Measurements from ENCODE around the gene DAW1.

Gene DAW1

DNA sequence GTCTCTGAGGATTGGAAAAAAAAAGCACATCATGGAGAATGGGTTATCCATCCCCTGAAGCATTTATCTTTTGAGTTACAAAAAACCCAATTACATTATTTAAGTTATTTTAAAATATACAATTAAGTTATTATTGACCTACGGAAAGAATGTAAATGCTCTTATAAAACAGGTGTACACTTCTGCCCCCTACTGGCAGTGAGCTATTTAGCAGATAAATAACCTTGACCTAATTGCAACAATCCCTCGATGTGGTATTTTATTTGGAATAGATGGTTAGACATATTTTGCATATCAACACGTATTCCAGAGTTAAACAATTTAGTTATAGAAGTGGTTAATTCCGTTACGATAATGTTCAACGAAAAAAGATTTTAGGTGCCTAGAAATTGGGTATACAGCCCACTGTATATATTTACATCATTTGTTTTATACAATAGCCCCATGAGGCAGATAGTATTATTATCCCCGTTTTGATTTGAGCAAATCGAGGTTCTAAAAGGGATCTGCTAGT is 9.1 kb upstream of the DAW1 start:
- no peak for DNase-seq (ENCODE audit: low read depth)

DNA sequence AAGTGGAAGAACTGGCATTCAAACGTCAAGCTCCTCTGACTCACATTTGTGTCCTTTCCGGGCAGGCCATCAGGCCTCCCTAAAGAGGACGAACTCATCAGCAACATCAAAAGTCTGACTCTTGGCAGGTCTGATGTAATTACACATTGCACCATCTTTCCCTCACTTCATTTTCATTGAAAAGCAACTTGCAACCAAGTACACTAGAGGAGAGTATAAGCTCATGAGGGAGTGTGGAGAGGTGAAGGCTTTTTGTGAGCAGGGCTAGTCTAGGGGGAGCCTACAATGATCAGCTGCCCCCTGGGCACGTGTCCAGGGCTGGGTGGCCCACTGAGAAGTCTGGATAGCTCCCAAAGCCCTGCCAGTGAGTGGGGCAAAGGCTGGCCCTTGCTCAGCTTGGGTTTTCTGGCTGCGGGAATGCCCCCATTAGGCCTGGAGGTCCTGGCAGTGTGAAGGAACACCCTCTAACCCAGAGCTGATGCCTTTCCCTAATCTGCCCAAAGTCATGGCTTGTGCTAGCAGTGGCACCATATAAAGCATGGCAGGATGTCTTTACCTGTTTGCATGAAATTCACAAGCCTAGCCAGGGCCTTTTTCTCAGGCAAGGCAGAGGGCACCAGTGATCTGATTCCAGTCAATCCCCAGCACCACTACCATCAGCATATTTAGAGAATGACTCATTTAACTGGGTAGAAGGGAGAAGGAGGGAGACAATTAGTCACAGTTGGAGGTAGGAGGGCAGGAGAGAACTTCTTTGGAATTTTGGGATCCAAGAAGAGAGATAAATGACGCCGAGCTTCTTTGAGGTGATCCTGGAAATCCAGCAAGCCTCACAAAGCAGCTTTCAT is 8.5 kb upstream of the DAW1 start:
- no peak for DNase-seq (ENCODE audit: low read depth)

DNA sequence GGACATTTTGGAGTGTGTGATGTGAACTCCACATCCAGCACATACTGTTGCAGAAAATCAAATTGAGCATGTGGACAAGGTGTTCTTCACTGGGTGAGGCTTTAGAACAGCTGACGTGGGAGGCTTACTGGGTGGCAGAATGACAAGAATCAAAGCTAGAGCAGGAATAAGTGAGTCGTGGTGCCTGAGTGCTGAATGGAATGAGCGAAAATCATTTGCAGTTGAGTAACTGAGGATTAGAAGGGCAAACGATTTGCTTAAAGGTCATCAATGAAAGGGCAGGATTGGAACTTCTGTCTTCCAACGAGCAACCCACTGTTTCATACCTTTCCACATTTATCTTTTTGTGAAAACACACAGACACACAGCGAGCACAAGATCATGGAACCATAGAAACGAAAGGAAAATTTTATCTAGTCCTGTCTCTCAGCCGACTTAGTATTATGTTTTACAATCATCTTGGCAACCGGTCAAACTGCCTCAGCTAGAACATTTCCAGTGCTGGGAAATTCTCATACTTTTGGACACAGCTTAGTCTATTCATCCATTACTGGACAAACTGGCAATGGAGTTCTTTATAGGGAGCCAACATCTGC is 7.2 kb upstream of the DAW1 start:
- DNase-seq (ENCODE audit: low read depth): no peak

DNA sequence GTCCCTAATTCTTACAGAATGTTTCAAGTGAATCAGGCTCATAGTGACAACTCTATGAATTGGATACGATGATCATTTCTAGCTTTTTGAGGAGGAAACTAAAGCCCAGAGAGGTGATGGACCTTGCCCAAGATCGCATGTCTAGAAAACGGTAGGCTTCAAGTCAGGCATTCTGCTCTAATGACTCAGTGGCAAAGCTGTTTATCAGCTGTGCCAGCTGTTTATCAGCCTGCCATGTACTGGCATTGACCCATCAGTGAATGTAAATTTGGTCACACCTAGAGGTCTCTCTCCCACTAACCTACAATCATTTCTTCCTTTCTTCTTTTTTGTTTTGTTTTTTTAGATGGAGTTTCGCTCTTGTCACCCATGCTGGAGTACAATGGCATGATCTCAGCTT is 6.1 kb upstream of the DAW1 start:
- no peak for DNase-seq (ENCODE audit: low read depth)

DNA sequence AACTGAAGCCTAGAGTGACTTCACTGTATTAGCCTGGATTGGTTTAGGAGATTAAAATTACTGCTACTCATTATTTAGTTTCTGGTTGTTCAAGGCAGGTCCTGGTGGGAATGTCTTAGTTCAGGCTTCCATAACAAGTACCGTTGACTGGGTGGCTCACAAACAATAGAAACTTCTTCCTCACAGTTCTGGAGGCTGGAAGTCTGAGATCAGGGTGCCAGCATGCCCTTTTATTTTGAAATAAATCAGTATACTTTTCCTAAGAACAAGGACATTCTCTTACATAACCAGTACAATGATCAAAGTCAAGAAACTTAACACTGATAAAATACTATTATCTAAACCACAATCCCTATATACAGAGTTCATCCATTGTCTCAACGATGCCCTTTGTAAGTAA is 4.0 kb upstream of the DAW1 start:
- no peak for DNase-seq (ENCODE audit: low read depth)

DNA sequence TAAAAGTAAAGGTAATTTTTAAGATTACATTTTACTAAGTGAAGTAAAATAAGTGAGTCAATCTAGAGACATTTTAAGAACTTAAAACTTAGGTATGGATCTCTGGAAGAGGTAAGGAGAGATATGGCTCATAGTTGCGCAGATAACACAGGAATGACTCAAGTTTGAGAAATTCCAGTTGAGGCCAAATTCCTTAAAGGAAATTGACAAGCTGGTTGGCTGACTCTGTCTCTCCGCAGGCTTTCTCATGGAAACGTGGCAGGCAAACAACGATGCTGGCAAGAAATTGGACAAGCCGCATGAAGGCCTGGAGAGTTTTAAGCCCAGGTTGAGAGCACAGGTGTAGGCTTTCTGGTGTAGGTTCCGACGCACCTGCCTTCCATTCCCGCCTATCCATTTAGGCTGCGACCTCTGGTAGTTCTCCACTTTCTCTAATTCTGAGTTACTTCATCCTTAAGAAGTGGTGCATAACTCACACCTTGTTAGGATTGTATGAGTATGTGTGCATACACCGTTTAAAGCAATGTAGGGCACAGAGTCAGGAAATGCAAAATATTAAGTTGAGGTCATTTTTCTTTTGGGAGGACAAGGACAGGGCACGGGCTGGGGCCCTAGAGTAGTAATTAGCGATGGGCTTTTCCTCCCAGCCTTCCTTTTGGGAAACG is 589 bp upstream of the DAW1 start:
- DNase-seq (ENCODE audit: low read depth): no peak

DNA sequence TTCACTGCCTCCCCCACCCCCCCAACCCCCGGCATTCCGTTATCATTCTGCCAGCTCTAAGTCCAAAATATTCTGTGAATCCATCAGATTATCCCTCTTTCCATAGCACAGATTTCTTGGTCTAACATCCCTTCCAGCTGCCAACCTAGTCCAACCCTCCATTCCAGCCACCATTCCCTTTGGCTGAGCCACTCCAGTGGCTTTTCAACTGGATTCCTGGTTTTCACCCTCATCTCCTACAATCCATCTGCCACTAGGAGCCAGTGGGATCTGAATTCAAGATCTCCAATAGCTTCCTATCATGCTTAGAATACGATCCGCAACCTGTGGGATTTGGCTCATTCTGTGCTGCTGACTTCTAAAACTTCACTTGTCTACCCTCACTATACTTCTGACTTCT is 1.2 kb downstream of the DAW1 start:
- DNase-seq (ENCODE audit: low read depth): no peak

DNA sequence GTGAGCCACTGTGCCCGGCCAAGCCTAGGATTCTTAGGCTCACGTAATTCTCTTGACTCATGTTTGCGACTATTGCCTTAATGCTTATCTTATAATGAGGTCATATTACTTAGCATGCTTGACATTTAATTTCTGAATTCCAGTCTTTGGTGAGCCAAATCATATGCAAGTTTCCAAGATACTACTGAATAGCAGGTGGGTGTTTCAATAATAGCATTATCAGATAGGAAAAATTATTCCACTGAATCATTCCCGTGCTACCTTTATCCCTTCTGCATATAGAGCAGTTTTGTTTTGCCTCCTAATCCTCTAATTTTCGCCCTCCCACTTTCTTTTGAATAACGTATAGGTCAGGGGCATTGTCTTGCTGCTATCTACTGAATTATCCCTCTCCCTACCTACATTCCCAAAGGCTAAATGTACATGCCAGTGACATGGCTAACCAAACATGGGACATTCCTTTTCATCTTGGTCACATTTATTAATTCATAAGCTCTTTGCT is 4.9 kb downstream of the DAW1 start:
- DNase-seq (ENCODE audit: low read depth): no peak

DNA sequence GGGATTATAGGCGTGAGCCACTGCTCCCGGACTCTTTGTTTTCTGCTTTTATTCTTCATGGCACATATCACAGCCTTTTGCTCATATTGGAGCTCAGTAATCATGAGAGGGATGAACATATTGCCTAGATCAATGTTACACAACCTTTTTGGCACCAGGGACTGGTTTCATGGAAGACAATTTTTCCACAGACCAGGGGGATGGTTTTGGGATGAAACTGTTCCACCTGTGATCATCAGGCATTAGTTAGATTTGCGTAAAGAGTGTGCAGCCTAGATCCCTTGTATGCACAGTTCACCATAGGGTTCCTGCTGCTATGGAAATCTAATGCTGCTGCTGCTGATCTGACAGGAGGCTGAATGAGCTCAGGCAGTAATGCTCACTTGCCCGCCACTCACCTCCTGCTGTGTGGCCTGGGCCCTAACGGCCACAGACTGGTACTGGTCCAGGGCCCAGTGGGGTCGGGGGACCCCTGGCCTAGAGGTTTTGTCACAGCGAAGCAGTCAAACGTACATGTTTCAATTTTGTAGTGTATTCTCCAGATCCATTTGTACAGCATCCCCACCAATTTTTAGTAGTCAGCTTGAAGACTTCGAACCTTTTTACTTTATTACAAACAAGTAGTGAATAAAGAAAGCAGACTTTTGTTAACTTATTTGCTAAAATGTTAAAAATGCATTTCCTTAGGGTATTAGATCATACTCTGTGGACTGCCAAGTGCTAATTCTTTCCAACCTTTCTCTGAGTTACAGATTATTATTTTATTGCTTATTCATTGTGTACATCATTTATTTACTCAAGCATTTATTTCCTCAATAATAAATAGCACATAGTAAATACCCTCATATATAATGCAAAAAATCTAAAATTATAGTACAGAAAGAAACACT is 6.2 kb downstream of the DAW1 start:
- DNase-seq (ENCODE audit: low read depth): no peak

DNA sequence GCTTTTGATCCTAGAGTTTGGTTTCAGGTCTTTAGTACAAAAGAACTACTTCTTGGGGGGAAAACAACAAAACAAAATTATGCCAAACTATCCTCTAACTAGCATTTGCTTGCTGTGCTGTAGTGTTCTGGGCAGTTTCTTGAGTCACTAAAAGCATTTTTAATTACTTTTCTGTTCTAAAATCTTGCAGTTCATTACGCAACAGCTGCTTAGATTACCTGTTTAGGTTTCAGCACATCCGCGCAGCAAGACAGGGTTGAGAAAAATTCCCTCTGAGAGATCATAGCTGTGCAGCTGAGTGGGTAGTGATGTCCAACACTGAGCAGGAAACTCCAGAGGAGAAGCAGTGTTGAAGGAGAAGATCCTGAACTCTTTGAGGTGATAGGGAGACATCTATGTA is 9.0 kb downstream of the DAW1 start:
- DNase-seq (ENCODE audit: low read depth): no peak

DNA sequence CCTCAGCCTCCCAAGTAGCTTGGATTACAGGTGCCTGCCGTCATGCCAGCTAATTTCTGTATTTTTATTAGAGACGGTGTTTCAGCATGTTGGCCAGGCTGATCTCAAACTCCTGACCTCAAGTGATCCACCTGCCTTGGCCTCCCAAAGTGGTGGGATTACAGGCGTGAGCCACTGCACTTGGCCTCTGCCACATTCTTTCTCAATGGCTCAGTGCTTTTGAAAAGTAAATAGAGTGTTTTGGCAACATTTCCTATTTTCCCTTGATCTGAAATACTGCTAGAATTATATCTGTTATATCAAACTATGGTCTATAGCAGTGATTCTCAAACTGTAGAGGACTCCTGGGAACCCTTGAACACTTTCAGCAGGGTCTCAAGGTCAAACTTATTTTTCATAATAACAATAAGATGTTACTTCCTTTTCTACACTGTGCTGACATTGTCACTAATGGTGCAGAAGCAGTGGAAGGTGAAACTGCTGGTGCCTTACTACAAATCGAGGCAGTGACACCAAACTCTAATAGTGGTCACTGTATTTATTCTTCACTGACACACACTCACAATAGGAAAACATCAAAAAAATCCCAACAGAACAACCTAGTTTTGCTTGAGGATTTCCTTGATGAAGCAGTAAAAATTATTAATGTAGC is 10.6 kb downstream of the DAW1 start:
- no peak for DNase-seq (ENCODE audit: low read depth)

DNA sequence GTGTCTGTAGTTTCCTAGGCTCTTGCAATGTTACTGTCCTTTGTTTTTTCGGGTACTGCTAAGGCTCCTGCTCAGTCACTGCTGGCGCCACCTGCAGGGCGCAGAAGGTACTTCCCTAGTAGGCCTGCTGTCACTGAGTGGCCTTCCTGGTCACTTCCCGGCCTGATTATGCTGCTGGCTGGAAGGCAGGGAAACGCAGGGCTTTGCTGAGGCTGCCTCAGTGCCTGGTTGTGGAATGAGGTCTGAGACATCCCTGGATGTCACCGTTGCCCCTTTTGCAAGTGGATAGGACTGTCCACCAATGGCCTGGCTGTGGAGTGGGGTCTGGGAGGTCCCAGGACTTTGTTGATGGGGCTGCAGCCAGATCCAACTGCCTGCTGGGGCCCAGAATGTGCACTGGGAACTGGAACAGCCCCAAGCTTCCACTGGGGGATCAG is 13.1 kb downstream of the DAW1 start:
- DNase-seq (ENCODE audit: low read depth): no peak

DNA sequence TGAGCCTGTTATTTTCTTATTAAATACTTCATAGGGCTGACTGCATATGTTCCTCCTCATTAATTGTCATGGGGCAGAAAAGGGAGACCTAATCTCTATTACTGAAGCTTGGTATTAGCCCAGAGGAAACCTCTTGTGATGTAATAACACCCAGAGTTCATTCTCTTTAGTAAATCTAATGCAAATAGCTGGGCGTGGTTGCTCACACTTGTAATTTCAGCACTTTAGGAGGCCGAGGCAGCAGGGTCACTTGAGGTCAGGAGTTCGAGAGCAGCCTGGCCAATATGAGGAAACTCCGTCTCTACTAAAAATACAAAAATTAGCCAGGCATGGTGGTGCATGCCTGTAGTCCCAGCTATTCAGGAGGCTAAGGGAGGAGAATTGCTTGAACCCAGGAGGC is 14.7 kb downstream of the DAW1 start:
- DNase-seq (ENCODE audit: low read depth): no peak

DNA sequence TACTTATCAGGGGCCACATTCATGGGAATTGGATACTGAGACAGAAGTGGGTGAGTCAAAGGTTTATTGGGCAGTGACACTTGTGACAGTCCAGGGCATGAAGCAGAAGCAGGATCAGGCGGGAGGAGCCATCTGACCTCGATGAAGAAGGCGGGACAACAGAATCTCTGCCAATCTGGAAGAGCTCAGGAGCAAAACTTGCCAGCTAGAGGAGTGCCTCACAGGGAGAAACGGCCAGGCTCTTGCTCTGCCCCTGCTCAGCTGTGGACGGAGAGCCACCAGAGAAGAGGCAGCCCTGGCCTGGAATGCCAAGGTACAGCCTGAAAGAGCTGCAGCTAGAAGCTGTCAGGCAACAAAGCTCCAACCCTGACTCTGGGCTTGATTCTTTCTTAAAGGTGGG is 16.9 kb downstream of the DAW1 start:
- no peak for DNase-seq (ENCODE audit: low read depth)

DNA sequence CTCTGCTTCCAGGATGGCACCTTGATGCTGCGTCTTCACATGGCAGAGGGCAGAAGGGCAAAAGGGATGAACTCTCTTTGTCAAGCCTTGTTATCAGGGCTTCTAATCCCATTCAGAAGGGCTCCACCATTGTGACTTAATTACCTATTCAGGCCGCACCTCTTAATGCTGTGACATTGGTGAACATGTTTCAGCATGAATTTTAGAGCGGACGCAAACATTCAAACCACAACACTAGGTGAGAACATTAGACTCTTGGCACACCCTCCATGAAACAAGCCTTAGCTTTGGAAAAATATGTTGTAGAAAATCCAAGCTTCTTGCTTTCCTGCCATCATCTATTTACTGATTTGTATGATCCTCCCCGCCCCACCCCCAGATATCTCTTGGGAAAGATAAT is 17.9 kb downstream of the DAW1 start:
- DNase-seq (ENCODE audit: low read depth): no peak

DNA sequence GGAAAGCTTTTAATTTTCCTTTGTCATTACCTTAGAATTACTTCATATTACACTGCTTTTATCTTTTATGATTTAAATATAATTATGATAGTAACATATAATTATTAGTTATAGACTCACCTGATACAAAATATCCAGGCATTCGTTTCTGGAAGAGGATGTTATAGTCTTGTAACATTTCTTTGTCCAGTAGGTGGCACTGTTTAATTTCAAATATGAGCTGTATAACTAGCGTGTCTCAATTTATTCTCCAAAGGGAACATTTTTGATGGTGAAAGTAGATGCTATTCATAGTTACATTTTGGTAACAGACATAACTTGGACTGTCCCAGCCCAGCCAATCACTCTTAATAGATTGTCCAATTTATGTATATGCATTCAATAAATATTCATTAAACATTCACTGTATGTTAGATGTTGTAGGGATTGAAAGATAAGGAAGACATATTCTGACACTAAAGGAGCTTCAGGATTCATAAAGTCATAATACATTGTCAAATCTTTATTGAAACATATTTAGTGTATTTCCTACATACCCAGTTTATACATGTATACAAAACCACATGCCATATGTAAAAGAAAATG is 19.2 kb downstream of the DAW1 start:
- no peak for DNase-seq (ENCODE audit: low read depth)

DNA sequence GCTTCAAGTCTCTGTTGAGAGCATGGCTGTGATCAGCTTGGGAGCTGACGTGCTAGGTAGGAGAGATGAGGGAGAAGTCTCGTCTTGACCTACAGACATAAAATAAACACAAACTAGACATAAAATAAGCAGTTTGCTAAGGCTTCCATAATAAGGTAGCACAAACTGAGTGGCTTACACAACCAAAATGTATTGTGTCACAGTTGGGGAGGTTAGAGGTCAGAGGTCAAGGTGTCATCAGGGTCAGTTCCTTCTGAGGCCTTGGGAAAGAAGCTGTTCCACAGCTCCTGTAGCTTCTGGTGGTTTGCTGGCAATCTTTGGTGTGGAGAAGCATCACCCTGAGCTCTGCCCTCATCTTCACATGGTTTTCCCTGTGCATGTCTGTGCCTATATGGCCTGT is 20.2 kb downstream of the DAW1 start:
- DNase-seq (ENCODE audit: low read depth): no peak

DNA sequence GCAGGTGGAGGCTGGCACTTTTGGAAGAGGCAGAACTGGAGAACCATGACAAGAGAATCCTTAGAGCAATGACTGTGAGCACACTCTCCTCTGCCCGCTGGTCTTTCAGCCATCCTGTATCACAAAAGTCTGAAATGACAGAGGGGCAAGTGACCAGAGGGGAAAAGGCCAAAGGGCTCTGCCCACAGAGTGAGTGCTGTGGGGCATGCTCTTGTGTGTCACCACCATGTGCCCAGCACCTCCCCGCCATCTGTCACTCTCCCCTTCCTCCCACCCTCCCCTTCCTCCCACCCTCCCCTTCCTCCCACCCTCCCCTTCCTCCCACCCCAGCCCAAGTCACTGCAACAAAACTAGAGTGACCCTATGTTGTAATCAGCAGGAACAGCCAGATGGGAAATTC is 31.9 kb downstream of the DAW1 start:
- DNase-seq (ENCODE audit: low read depth): no peak

DNA sequence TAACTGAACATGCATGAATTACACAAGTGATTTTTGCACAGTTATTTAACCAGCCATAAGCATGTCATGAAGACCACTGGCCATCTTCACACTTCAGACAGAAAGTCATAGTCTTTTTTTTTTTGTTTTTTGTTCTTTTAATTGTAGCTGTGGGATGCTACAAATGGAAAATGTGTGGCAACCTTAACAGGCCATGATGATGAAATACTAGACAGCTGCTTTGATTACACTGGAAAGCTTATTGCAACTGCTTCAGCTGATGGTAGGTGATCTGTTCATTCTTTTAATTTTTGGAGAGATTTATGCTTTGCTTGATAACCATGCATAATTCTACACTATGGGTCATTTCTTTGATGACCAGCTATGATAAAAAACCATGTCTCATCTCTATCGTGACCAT is 35.6 kb downstream of the DAW1 start:
- no peak for DNase-seq (ENCODE audit: low read depth)

DNA sequence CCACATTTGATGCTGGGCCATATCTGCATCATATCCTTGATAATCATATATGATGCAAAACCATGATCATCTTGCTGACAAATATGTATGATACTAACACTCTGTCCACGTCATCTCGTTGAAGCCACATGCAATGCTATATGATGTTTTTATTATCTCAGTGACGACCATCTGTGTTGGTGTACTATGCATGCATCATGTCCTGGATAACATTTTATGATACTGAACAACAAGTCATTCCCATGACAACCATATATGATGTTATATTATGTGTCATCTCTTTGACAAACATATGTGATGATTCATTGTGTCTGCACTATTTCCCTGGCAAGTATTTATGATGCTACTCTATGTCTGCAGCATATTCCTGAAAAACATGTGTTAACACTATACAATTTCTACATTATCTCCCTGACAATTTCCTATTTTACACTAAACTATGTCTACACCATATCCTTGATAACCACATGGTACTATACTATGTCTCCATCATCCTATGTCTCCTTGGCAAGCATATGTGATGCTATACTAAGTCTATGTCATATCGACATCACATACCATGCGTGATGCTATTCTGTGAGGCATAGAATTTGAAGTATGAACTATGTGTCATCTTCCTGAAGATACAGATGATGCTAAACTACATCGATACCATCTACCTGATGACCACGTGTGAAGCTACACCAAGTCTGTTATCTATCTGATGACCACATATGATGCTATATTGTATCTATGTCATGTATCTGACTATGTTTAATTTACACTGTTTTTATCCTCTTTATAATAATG is 37.0 kb downstream of the DAW1 start:
- DNase-seq (ENCODE audit: low read depth): no peak
